NCI-H1694 (cell line): ENCODE measurements around the gene LY86.

Source experiments
- DNase-seq: peaks from one replicate; lab custom pipeline; 2025; lab: John Stamatoyannopoulos, UW

The LY86 gene

GRCh38 chr6:6588064-6588923 is at the start of gene LY86:
TSS of gene LY86 (plus strand) at chr6:6588720. CDS start at chr6:6588735, 15 bp downstream.
- DNase-seq: no peak

- DNase-seq: no peak
Observed at GRCh38 chr6:6539036-6539435, 49.5 kb upstream of the LY86 start.

GRCh38 chr6:6542357-6542756 is 46.2 kb upstream of the LY86 start:
- DNase-seq: no peak

- no peak for DNase-seq
Observed at GRCh38 chr6:6543181-6543879, 45.2 kb upstream of the LY86 start.

GRCh38 chr6:6545616-6546317 is 42.8 kb upstream of the LY86 start:
- no peak for DNase-seq

GRCh38 chr6:6546318-6547109 is 42.0 kb upstream of the LY86 start:
- DNase-seq: no peak

- DNase-seq: peak; percentile 88
Observed at GRCh38 chr6:6547110-6547879, 41.2 kb upstream of the LY86 start.

GRCh38 chr6:6556161-6556737 is 32.3 kb upstream of the LY86 start:
- DNase-seq: peak; percentile 84

- peak; percentile 92 for DNase-seq
Observed at GRCh38 chr6:6556738-6557503, 31.6 kb upstream of the LY86 start.

GRCh38 chr6:6557504-6557839 is 31.0 kb upstream of the LY86 start:
- no peak for DNase-seq

- no peak for DNase-seq
Observed at GRCh38 chr6:6557886-6558285, 30.6 kb upstream of the LY86 start.

GRCh38 chr6:6559994-6560570 is 28.4 kb upstream of the LY86 start:
- no peak for DNase-seq

- DNase-seq: no peak
Observed at GRCh38 chr6:6560909-6561308, 27.6 kb upstream of the LY86 start.

- no peak for DNase-seq
Observed at GRCh38 chr6:6564154-6564553, 24.4 kb upstream of the LY86 start.

- DNase-seq: no peak
Observed at GRCh38 chr6:6565069-6565468, 23.5 kb upstream of the LY86 start.

- no peak for DNase-seq
Observed at GRCh38 chr6:6565488-6565887, 23.0 kb upstream of the LY86 start.

GRCh38 chr6:6566766-6567165 is 21.8 kb upstream of the LY86 start:
- DNase-seq: no peak

GRCh38 chr6:6569096-6569810 is 19.3 kb upstream of the LY86 start:
- no peak for DNase-seq

GRCh38 chr6:6569811-6570164 is 18.7 kb upstream of the LY86 start:
- DNase-seq: no peak
